HTR-8/SVneo (cell line): ENCODE measurements around the gene IFT88.
"Not testable (repeated sequence)": the region's sequence is repeated elsewhere in the genome, so short reads cannot be mapped to it uniquely, and the experiment has no call there.

Experiments
- DNase-seq: peaks from one replicate; pipeline ENCODE4 v3.0.0; 2011; ENCODE audit warnings: low spot score, mixed read lengths; ENCODE audit not compliant: insufficient read length
- FAIRE-seq: peaks from 2 replicates; lab custom pipeline; 2011; peaks lifted over from hg19 to GRCh38; lab: Jason Lieb, UNC

Gene IFT88

GRCh38 chr13:20616059-20616797, 49.3 kb downstream of the IFT88 start:
- FAIRE-seq: no peak
- DNase-seq: no peak

- FAIRE-seq (no peak), DNase-seq (no peak)
Measured at GRCh38 chr13:20623000-20623399, 56.0 kb downstream of the IFT88 start.

DNA sequence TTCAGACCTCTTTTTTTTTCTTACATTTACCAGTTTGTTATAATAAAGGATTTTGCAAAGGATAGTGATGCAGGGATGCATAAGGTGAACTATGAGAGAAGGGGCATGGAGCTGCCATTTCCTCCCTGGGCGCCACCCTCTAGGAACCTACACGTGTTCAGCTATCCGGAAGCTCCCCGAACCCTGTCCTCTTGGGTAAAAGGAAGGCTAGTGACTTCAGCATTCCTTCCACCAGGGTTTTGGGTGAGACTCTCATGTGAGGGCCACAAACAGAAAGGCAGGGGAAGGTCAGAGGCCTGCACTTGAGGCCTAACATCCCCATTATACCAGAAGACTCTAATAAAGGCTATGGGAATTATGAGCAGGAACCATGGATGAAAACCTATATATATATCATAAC, 57.3 kb downstream of the IFT88 start:
- no peak for FAIRE-seq
- DNase-seq: no peak

DNA sequence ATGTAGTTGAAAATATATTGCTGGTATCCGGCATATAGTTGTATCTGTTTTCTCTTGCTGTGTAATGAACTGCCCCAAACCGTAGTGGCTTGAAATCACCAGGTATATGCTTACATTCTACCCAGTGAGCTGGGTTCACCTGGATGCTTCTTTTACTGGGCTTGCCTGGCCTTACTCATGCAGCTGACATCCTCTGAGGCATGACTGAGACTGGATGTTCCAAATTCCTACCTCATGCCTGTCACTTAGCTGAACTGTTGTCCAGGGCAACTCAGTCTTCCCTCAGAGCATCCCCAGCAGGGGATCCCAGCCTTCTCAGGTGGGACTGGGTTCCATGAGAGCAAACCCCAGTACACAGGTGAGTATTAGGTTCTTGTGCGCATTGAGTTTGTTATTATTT, 66.8 kb downstream of the IFT88 start:
- DNase-seq: no peak
- FAIRE-seq: no peak

GRCh38 chr13:20636079-20636478, 69.1 kb downstream of the IFT88 start:
- DNase-seq: no peak
- FAIRE-seq: no peak

GRCh38 chr13:20637811-20638210, 70.9 kb downstream of the IFT88 start:
- DNase-seq (no peak), FAIRE-seq (no peak)

- no peak for FAIRE-seq
- DNase-seq: no peak
Measured at GRCh38 chr13:20647758-20648157, 80.8 kb downstream of the IFT88 start.

GRCh38 chr13:20652946-20653345, 86.0 kb downstream of the IFT88 start:
- DNase-seq: no peak
- FAIRE-seq: no peak

GRCh38 chr13:20654156-20654555, 87.2 kb downstream of the IFT88 start:
- FAIRE-seq (no peak), DNase-seq (no peak)

- FAIRE-seq: no peak
Measured at GRCh38 chr13:20658451-20659040, 91.6 kb downstream of the IFT88 start.

GRCh38 chr13:20664351-20664750, 97.4 kb downstream of the IFT88 start:
- FAIRE-seq (no peak), DNase-seq (no peak)

More at GRCh38 chr13:20658451-20659040, 91.6 kb downstream of the IFT88 start:
- DNase-seq: no peak

- FAIRE-seq: no peak
- no peak for DNase-seq
Measured at GRCh38 chr13:20666948-20667347, 100.0 kb downstream of the IFT88 start.

DNA sequence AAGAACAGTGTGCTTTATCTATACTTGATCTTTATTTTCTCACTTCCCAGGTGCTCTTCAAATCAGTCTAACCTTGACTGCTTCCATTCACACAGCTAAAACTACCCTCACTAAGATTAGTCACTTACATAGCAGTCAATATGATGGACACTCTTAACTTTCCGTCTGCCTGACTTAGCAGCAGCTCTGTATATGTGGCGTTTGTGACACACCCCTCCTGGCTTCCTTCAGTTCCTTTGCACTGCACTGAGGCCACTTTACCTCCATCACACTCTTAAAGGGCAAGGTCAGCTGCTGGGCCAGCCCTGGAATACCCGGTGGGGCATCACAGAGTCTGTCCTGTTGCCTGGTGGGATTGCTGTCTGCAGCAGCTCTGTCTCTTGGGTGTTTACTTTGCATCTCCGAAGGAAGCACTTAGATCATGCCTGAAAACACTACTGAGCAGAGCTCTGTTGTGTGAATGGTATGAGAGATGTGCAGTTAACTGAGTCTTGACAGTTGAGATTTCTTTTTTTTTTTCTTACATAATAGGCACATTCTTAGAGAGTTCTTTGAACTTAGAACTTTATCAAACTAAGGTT, 101.0 kb downstream of the IFT88 start:
- FAIRE-seq (no peak), DNase-seq (no peak)

DNA sequence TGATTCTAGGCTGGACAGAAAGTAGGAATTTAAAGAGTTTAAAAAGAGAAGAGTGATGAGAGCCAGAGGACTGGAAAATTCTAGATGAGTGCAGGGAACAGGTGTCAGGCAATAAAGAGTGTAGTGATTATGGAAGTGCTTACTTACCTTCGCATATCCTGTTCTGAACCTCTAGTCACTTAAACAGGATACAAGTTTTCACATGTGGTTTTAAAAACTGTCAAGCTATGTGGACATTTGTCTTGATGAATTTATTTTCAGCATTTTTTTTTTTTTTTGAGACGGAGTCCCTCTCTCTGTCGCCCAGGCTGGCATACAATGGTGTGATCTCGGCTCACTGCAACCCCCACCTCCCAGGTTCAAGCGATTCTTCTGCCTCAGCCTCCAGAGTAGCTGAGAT, 102.2 kb downstream of the IFT88 start:
- DNase-seq: no peak
- no peak for FAIRE-seq

GRCh38 chr13:20671789-20672188, 104.8 kb downstream of the IFT88 start:
- no peak for FAIRE-seq
- no peak for DNase-seq

GRCh38 chr13:20672772-20673171, 105.8 kb downstream of the IFT88 start:
- DNase-seq (no peak), FAIRE-seq (no peak)

GRCh38 chr13:20673715-20674114, 106.8 kb downstream of the IFT88 start:
- FAIRE-seq: no peak
- no peak for DNase-seq

- DNase-seq: no peak
- FAIRE-seq: no peak
Measured at GRCh38 chr13:20676213-20676612, 109.3 kb downstream of the IFT88 start.

GRCh38 chr13:20678606-20679005, 111.6 kb downstream of the IFT88 start:
- not testable (repeated sequence) for DNase-seq, FAIRE-seq

DNA sequence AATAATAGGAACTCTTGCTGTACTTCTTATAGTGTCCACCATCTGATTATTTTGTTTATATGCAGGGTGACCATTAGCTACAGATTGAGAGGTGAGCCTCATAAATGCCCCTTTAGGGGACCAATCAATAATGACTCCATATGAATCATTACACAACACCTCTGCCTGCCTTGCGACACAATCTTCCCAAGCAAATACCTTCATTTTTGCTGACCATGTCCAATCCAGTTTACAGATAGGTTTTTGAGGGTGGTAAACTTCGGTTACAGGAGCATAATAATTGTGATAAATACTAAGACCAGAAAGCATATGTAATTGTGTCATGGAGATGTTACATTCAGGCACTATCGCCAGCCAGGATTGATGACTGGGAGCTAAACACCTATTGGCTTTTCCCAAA, 112.9 kb downstream of the IFT88 start:
- FAIRE-seq: no peak

GRCh38 chr13:20680416-20681080, 113.6 kb downstream of the IFT88 start:
- FAIRE-seq: no peak
- no peak for DNase-seq

More for the DNA sequence above, 112.9 kb downstream of the IFT88 start:
- no peak for DNase-seq
